ENCODE results near the gene KIF2A.

KIF2A gene

DNA sequence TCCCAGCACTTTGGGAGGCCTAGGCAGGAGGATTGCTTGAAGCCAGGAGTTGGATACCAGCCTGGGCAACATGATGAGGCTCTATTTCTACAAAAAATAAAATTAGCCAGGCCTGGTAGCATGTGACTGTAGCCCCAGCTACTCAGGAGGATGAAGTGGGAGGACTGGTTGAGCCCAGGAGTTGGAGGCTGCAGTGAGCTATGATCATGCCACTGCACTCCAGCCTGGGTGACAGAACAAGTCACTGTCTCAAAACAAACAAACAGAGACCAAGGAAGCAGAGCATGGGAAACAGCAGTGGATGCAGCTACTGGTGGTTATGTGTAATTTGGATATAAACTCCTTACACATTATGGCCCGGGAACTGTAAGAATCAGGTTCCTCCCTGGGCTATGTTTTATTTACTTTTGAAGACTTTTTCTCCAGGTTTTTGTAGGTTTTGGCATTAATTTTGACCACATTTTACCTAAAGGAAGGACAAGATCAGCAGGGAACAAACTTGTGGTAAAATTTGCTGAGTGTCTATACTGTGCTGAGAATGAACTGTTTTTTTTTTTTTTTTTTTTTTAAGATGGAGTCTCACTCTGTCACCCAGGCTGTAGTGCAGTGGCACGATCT, 8.3 kb downstream of the KIF2A start:
- no peak overlapping the region for H3K4me3 ChIP-seq (ENCODE audit: low read depth, low read length)
- TF ChIP-seq, protein P1, sequence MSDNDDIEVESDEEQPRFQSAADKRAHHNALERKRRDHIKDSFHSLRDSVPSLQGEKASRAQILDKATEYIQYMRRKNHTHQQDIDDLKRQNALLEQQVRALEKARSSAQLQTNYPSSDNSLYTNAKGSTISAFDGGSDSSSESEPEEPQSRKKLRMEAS (IDR thresholded peaks at IDR 0.05; ENCODE audit: low read depth, low read length): no peak
- TF ChIP-seq, protein P2, sequence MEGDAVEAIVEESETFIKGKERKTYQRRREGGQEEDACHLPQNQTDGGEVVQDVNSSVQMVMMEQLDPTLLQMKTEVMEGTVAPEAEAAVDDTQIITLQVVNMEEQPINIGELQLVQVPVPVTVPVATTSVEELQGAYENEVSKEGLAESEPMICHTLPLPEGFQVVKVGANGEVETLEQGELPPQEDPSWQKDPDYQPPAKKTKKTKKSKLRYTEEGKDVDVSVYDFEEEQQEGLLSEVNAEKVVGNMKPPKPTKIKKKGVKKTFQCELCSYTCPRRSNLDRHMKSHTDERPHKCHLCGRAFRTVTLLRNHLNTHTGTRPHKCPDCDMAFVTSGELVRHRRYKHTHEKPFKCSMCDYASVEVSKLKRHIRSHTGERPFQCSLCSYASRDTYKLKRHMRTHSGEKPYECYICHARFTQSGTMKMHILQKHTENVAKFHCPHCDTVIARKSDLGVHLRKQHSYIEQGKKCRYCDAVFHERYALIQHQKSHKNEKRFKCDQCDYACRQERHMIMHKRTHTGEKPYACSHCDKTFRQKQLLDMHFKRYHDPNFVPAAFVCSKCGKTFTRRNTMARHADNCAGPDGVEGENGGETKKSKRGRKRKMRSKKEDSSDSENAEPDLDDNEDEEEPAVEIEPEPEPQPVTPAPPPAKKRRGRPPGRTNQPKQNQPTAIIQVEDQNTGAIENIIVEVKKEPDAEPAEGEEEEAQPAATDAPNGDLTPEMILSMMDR (IDR thresholded peaks at IDR 0.05; ENCODE audit: low read depth, low read length): no peak
- TF ChIP-seq POLR2A (IDR thresholded peaks at IDR 0.05; ENCODE audit: extremely low read depth, insufficient read length): no peak
- no peak for TF ChIP-seq MYC (IDR thresholded peaks at IDR 0.05; ENCODE audit: low read depth, low read length)
- no peak for DNase-seq (ENCODE audit: low read depth)

DNA sequence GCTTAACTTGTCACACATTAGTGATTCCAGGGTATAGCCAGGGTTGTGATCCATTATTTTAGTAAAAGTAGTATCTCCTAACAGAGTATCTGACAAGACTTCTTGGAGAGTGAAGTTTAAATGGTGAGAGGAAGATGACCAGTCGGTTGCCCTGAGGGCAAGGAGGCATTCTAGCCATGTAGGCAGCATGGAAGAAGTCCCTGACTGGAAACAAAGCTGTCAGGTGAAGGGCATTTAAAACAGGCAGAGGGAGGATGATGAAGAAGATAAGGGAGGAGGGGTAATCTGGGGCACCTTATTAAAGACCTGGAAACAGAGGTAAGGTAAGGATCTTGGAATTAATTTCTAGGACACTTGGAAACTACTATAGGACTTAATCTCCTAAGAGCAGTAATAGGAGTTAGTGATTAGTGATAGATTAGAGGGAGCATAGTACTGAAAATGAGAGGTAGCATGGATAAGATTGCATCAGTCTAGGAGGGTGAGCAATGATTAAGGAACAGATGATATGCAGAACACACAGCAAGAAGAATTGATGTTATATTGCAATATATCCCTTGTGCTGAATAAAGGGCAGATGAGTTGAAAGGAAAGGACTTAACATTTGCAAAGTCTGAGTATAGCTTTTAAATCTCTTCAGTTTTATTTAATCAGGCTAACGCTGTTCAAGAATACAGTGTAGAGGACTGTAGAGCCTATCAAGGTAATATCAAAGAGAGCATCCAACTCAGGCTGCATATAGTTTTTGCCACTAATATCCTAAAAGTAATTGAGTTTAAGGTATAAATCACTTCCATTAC, 9.6 kb downstream of the KIF2A start:
- TF ChIP-seq, protein P1 (IDR thresholded peaks at IDR 0.05; ENCODE audit: low read depth, low read length): no peak
- TF ChIP-seq MYC (IDR thresholded peaks at IDR 0.05; ENCODE audit: low read depth, low read length) (no peak), POLR2A (IDR thresholded peaks at IDR 0.05; ENCODE audit: extremely low read depth, insufficient read length) (no peak)
- TF ChIP-seq, protein P2 (IDR thresholded peaks at IDR 0.05; ENCODE audit: low read depth, low read length): no peak
- no peak overlapping the region for H3K4me3 ChIP-seq (ENCODE audit: low read depth, low read length)
- DNase-seq (ENCODE audit: low read depth): no peak

DNA sequence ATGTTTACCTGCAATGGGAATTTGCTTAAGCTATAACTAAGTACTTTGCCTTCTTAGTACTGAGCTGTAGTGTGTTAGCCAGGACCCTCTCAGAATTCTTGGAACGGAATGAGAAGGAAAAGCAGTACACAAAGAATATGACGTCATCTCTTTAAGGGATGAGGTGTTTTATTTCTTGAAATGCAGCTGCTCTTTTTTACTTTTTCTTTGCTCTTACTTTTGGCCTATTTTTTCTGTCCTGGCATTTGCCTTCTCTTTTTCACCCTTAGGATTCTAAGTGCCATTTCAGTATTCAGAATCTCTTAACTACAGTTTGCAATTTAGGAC, 10.1 kb downstream of the KIF2A start:
- TF ChIP-seq POLR2A (IDR thresholded peaks at IDR 0.05; ENCODE audit: extremely low read depth, insufficient read length) (no peak), MYC (IDR thresholded peaks at IDR 0.05; ENCODE audit: low read depth, low read length) (no peak)
- TF ChIP-seq, protein P1 (IDR thresholded peaks at IDR 0.05; ENCODE audit: low read depth, low read length): no peak
- TF ChIP-seq, protein P2 (IDR thresholded peaks at IDR 0.05; ENCODE audit: low read depth, low read length): no peak
- H3K4me3 ChIP-seq (ENCODE audit: low read depth, low read length): no peak overlapping the region
- DNase-seq (ENCODE audit: low read depth): no peak

DNA sequence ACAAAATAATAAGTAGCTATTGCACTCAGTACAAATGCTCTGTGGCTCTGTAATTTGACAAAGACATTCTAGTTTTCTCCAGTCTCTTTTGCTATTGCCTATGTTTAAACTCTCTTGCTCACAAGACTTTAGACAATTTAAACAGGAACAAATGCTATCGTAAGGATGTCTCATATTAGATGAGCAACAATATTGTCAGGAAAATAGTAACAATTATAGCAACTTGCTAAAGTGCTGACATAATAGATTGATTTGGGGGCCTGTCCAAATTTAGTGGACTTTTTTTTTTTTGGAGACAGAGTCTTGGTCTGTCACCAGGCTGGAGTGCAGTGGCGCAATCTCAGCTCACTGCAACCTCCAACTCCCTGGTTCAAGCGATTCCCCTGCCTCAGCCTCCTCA, 11.8 kb downstream of the KIF2A start:
- TF ChIP-seq POLR2A (IDR thresholded peaks at IDR 0.05; ENCODE audit: extremely low read depth, insufficient read length): no peak
- TF ChIP-seq, protein P2 (IDR thresholded peaks at IDR 0.05; ENCODE audit: low read depth, low read length): no peak
- TF ChIP-seq, protein P1 (IDR thresholded peaks at IDR 0.05; ENCODE audit: low read depth, low read length): no peak
- no peak for TF ChIP-seq MYC (IDR thresholded peaks at IDR 0.05; ENCODE audit: low read depth, low read length)
- H3K4me3 ChIP-seq (ENCODE audit: low read depth, low read length): no peak overlapping the region
- no peak for DNase-seq (ENCODE audit: low read depth)

DNA sequence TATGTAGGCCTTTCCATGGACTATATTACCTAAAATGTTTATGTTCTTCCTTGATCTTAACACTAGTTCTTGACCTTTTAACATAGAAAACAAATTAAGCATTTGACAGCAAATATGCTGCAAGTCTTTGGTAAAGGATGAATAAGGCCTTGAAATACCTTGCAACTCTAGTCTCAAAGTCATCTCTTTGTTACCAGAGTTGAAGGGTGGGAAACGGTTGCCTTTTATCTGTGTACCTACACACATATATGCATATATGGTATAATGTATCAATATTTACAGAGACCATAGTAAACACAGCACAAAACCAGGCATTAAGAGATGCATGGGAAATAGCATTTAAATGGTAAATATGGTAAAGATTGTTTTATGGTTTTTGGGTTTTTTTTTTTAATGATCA, 16.5 kb downstream of the KIF2A start:
- no peak for DNase-seq (ENCODE audit: low read depth)
- no peak overlapping the region for H3K4me3 ChIP-seq (ENCODE audit: low read depth, low read length)
- TF ChIP-seq, protein P1 (IDR thresholded peaks at IDR 0.05; ENCODE audit: low read depth, low read length): no peak
- TF ChIP-seq, protein P2 (IDR thresholded peaks at IDR 0.05; ENCODE audit: low read depth, low read length): no peak
- TF ChIP-seq POLR2A (IDR thresholded peaks at IDR 0.05; ENCODE audit: extremely low read depth, insufficient read length): no peak
- TF ChIP-seq MYC (IDR thresholded peaks at IDR 0.05; ENCODE audit: low read depth, low read length): no peak
